K562 (cell line): Measurements from ENCODE around the gene RNF151. TPM values are rescaled to one million over a fixed set of nuclear protein-coding genes. Genes with fewer than 3 reads are reported as not detected.
A peak's percentile ranks its signal among the peaks of the same experiment; 100 is the strongest.

Experiments
- ARID2 ChIP-seq: fragments of 450-650 bp; IDR thresholded peaks from 2 replicates; pipeline ENCODE4 v1.6.1; 2017; ENCODE audit warnings: antibody characterized with exemption, mild to moderate bottlenecking
- DLX4 ChIP-seq: fragments of 250-450 bp; sonication (Bioruptor Pico); IDR thresholded peaks from 2 replicates; pipeline ENCODE4 v1.6.1; 2021; ENCODE audit warnings: mild to moderate bottlenecking
- HMBOX1 ChIP-seq: sonication (generic); IDR thresholded peaks from 2 replicates; pipeline ENCODE4 v1.6.1; 2016
- MGA ChIP-seq: fragments of 450-650 bp; IDR thresholded peaks from 2 replicates; pipeline ENCODE4 v1.6.1; 2016; ENCODE audit warnings: mild to moderate bottlenecking, moderate library complexity
- MITF ChIP-seq: IDR thresholded peaks from 2 replicates; pipeline ENCODE4 v1.6.1; 2014; ENCODE audit warnings: antibody characterized with exemption
- NRF1 ChIP-seq, 2 experiments: fragments of 450-650 bp; IDR thresholded peaks in 1 of 2; conservative IDR thresholded peaks in 1 of 2; 2 replicates each; pipeline ENCODE4 v1.6.1; 2014; ENCODE audit warnings: mild to moderate bottlenecking in 2 of 2
- SMARCB1 ChIP-seq: IDR thresholded peaks from 2 replicates; pipeline ENCODE4 v1.6.1; 2011; ENCODE audit warnings: improper control_type of control experiment, low read depth; ENCODE audit not compliant: insufficient read length
- SRSF3 ChIP-seq: fragments of 200-400 bp; formaldehyde crosslinking; IDR thresholded peaks from 2 replicates; pipeline ENCODE4 v1.6.1; 2016; ENCODE audit warnings: mild to moderate bottlenecking, low read length, moderate library complexity; ENCODE audit not compliant: insufficient read depth
- THAP7 ChIP-seq: fragments of 250-450 bp; sonication (Bioruptor Pico); IDR thresholded peaks from 2 replicates; pipeline ENCODE4 v1.5.0; 2021
- ZNF121 ChIP-seq: sonication (generic); formaldehyde crosslinking; conservative IDR thresholded peaks from 2 replicates; pipeline ENCODE4 v1.8.0; 2022; ENCODE audit warnings: missing genetic modification reagents
- ZNF695 ChIP-seq: fragments of 450-650 bp; formaldehyde crosslinking; IDR thresholded peaks from 2 replicates; pipeline ENCODE4 v1.4.0; 2020; ENCODE audit warnings: mild to moderate bottlenecking, moderate library complexity
- polyA plus RNA-seq, 8 experiments: library from polyadenylated mRNA; depleted of rRNA in 4 of 8; stranded (reverse) in 5 of 8; unstranded in 3 of 8; fragments of >200 nt; fragmentation: Nextera tagmentation in 2 of 8; fragmentation: Illumina TruSeq in 1 of 8; extraction: Ambion mirVana in 2 of 8; extraction: Trizol in 1 of 8; gene quantifications; 2 replicates each; pipeline versions ENCODE4 v1.2.1 to v1.2.3, GENCODE V29; 2011 to 2014; ENCODE audit warnings: inconsistent platforms in 1 of 8, missing spikeins in 1 of 8
- total RNA-seq, 7 experiments: library from RNA; depleted of rRNA in 6 of 7; stranded (reverse); fragments of >200 nt in 6 of 7; fragmentation: Illumina TruSeq in 2 of 7; extraction: Trizol in 2 of 7; gene quantifications; 2 replicates each; pipeline versions ENCODE4 v1.2.1 to v1.2.3, GENCODE V29; 2011 to 2021; ENCODE audit warnings: low replicate concordance in 1 of 7

RNF151 gene
- total and polyA plus RNA-seq, 9 of the 15 experiments (the other 6 are each of a cell fraction or from before 2014, with no cell fraction given) = not detected

GRCh38 chr16:2008631-2009163 is 42.0 kb downstream of the RNF151 start (continued):
- TF ChIP-seq MGA = peak; percentile 94
- no peak for TF ChIP-seq ZNF695 (CRISPR knock-in tag)
- TF ChIP-seq ARID2 = no peak
- no peak for TF ChIP-seq HMBOX1
- no peak for TF ChIP-seq NRF1 (conservative IDR thresholded peaks at IDR 0.05 in 1 of 2, IDR thresholded peaks at IDR 0.05 in 1 of 2)
- TF ChIP-seq DLX4 (CRISPR knock-in tag) = no peak
- no peak for TF ChIP-seq ZNF121 (CRISPR knock-in tag)
- TF ChIP-seq THAP7 (CRISPR knock-in tag) = no peak
- TF ChIP-seq MITF = no peak
- no peak for TF ChIP-seq SRSF3
- no peak for TF ChIP-seq SMARCB1
